ENCODE measurements around the gene DBNDD2.

The DBNDD2 gene

DNA sequence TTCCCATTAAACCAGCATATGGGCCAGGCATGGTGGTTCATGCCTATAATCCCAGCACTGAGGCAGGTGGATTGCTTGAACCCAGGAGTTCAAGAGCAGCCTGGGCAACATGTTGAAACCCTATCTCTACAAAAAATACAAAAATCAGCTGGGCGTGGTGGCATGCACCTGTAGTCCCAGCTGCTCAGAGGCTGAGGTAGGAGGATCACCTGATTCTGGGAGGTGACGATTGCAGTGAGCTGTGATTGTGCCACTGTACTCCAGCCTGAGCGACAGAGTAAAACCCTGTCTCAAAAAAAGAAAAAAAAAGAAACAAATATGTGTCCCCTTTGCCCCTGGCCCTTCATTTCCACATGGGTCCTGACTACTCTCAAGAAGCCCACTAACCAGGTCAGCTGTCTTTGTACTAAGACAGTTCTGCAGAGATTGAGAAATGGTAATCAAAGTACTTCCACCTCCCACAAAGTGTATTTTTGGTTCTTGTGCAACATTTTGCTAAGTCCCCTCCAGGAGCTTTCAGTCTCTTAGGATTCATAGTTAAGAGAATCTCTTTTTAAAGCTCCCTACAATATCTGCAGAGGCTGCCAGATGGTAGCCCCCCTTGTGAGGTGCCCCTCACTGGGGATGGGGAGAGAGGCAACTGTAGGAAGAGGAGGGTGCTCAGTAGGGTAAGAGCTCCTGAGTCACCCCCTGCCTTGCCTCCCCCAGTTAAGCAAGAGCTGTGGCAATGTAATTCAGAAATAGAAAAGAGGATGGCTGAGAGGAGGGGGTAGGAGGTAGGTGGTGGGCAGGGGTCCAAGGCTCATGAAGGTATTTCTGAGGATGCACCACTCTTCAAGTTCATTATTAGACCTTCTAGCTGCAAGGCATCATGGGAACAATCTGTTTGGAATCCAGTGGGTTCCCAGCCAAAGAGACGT is 44.9 kb downstream of the DBNDD2 start:
- no peak for DNase-seq

DNA sequence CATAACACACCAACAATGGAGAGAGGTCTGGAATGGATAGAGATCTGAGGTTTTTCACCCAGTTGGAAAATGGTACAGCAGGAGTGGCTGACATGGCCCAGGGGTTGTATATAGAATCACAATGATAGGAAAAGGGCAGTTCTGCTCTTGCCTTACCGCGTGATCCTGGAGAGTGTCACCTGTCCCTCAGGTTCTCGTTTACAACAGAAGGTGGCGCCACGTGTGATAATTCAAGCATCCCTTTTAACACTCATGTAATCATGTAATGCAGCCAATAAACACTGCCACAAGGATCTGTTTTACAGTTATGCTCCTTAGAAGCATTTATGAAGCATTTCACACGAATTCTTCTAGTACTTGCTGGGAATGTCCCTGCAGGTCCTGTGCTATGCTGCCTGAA is 48.5 kb downstream of the DBNDD2 start:
- DNase-seq: peak; percentile 42

DNA sequence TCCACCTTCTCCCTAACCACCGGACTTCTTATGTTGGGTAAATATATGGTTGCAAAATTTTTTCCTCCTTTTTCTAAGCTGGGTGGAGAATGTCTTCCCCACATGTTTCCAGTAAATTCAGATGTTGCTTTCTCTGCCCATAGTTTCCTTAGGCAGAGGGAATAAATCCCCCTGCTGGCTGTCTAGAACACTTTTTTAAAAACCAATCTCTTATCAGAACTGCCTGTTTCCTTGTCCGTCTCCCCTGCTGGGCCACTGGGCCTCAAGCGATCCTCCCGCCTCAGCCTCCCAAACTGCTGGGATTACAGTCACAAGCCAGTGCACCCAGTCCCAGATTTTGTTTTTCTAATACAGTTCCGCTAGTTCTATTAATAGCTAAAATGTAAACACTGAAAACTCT is 51.5 kb downstream of the DBNDD2 start:
- no peak for DNase-seq

Data from activated CD4-positive, alpha-beta T cell treated with anti-CD3 and anti-CD28 coated beads, Interleukin-2, amount 50 U/mL, for 16 hours (primary cell).